K562 (cell line): ENCODE measurements around the gene GTPBP6.

Experiments
- CBFB ChIP-seq: sonication (generic); formaldehyde crosslinking; IDR thresholded peaks from 2 replicates; pipeline ENCODE4 v1.4.0; 2020; ENCODE audit warnings: mild to moderate bottlenecking, missing genetic modification reagents
- ERF ChIP-seq: fragments of 450-650 bp; formaldehyde crosslinking; IDR thresholded peaks from 2 replicates; pipeline ENCODE4 v1.4.0; 2020; ENCODE audit warnings: mild to moderate bottlenecking, mixed read lengths
- MLX ChIP-seq, 2 experiments: fragments of 450-650 bp in 1 of 2; sonication (generic) in 1 of 2; formaldehyde crosslinking; conservative IDR thresholded peaks; 2 replicates each; pipeline versions ENCODE4 v1.4.0 to v1.8.1; 2020 to 2022; ENCODE audit warnings: mild to moderate bottlenecking in 1 of 2, missing genetic modification reagents in 1 of 2
- REST ChIP-seq, 2 experiments: fragments of 450-650 bp; formaldehyde crosslinking in 1 of 2; IDR thresholded peaks; 2 replicates each; pipeline versions ENCODE4 v1.4.0 to v1.6.1; 2014 to 2020; ENCODE audit warnings: mild to moderate bottlenecking in 2 of 2, borderline replicate concordance in 1 of 2, low read depth in 1 of 2
- TCF3 ChIP-seq: sonication (generic); formaldehyde crosslinking; IDR thresholded peaks from 2 replicates; pipeline ENCODE4 v1.4.0; 2020; ENCODE audit warnings: mild to moderate bottlenecking, missing genetic modification reagents
- ZNF12 ChIP-seq: sonication (generic); formaldehyde crosslinking; IDR thresholded peaks from 2 replicates; pipeline ENCODE4 v1.4.0; 2020; ENCODE audit warnings: mild to moderate bottlenecking, missing genetic modification reagents
- ZNF146 ChIP-seq: IDR thresholded peaks from one replicate; pipeline ENCODE4 v1.6.1; 2018; ENCODE audit warnings: missing compliant biosample characterization; ENCODE audit not compliant: unreplicated experiment
- ZNF589 ChIP-seq: fragments of 200-800 bp; sonication (Bioruptor generic); IDR thresholded peaks from 2 replicates; pipeline ENCODE4 v1.6.1; 2016; ENCODE audit warnings: low read depth, missing genetic modification characterization, missing compliant biosample characterization
- TF ChIP-seq, protein P1 (sequence below), 3 experiments: IDR thresholded peaks in 2 of 3; conservative IDR thresholded peaks in 1 of 3; 2 replicates each; pipeline ENCODE4 v1.5.1; 2011 to 2012; ENCODE audit warnings: low read length in 3 of 3, mild to moderate bottlenecking in 3 of 3, control low read depth in 2 of 3, improper control_type of control experiment in 1 of 3, inconsistent platforms in 1 of 3, low read depth in 1 of 3, mixed read lengths in 1 of 3, moderate library complexity in 1 of 3; ENCODE audit not compliant: insufficient read depth in 2 of 3

DNA sequence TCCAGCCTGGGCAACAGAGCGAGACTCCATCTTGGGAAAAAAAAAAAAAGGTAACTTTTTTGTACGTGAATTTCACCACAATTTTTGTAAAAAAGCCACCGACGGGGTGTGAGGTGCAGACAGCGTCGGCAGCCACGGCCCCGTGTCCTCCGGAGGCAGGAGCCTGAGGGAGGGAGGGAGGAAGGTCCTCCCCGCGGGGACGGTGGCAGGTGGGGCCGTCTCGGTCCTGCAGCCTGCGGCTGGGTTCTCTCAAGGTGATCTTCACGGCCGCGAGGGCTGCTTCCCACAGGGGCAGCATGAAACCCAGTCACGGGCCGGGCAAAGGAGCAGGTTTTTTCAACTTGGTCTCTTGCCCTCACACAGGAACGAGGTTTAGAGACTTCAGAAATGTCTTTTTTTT, 23.5 kb downstream of the GTPBP6 start:
- TF ChIP-seq CBFB (CRISPR knock-in tag) (no peak), ZNF146 (CRISPR knock-in tag) (no peak), ERF (CRISPR knock-in tag) (no peak), ZNF12 (CRISPR knock-in tag) (no peak), MLX (CRISPR knock-in tag; conservative IDR thresholded peaks at IDR 0.05) (no peak), REST (IDR thresholded peaks at IDR 0.05; ENCODE audit: borderline replicate concordance) (no peak), REST (CRISPR knock-in tag; IDR thresholded peaks at IDR 0.05; ENCODE audit: low read depth) (no peak), ZNF589 (no peak), TCF3 (CRISPR knock-in tag) (no peak)
- TF ChIP-seq, protein P1, sequence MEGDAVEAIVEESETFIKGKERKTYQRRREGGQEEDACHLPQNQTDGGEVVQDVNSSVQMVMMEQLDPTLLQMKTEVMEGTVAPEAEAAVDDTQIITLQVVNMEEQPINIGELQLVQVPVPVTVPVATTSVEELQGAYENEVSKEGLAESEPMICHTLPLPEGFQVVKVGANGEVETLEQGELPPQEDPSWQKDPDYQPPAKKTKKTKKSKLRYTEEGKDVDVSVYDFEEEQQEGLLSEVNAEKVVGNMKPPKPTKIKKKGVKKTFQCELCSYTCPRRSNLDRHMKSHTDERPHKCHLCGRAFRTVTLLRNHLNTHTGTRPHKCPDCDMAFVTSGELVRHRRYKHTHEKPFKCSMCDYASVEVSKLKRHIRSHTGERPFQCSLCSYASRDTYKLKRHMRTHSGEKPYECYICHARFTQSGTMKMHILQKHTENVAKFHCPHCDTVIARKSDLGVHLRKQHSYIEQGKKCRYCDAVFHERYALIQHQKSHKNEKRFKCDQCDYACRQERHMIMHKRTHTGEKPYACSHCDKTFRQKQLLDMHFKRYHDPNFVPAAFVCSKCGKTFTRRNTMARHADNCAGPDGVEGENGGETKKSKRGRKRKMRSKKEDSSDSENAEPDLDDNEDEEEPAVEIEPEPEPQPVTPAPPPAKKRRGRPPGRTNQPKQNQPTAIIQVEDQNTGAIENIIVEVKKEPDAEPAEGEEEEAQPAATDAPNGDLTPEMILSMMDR (IDR thresholded peaks at IDR 0.05 in 2 of 3, conservative IDR thresholded peaks at IDR 0.05 in 1 of 3; ENCODE audit: insufficient read depth in 2 of 3, low read depth in 1 of 3, low read length in 3 of 3) = no peak
